ENCODE measurements around the gene SLC44A3. TPM values are rescaled to one million over a fixed set of nuclear protein-coding genes. Genes with fewer than 3 reads are reported as not detected.

The SLC44A3 gene
- total RNA-seq, 1 donor from 2014 or later: 3.3 TPM

GRCh38 chr1:94921977-94922376 lies 101.8 kb downstream of the SLC44A3 start:
- no peak for ATAC-seq (ENCODE audit: poor library complexity)

GRCh38 chr1:94922761-94923331 lies 102.7 kb downstream of the SLC44A3 start:
- no peak for DNase-seq
- ATAC-seq (ENCODE audit: poor library complexity): no peak
- intact Hi-C loops (cut with DNase I): loop anchor here (10.0 kb wide), 1 partner anchor 92 kb away; no protein-coding TSS in a partner anchor

More at GRCh38 chr1:94921977-94922376, 101.8 kb downstream of the SLC44A3 start:
- no peak for DNase-seq
- intact Hi-C loops (cut with DNase I): loop anchor here (10.0 kb wide), 1 partner anchor 93 kb away; no protein-coding TSS in a partner anchor

- DNase-seq (no peak), ATAC-seq (ENCODE audit: poor library complexity) (no peak)
- intact Hi-C loops (cut with DNase I): loop anchor here (10.0 kb wide), 1 partner anchor 90 kb away; no protein-coding TSS in a partner anchor
Observed at GRCh38 chr1:94925004-94925403, 104.8 kb downstream of the SLC44A3 start.

- DNase-seq: peak; percentile 76
- peak; percentile 50 for ATAC-seq (ENCODE audit: poor library complexity)
- intact Hi-C loops (cut with DNase I): loop anchor here (2.0 to 10.0 kb wide), 2 partner anchors 89 to 117 kb away; no protein-coding TSS in a partner anchor
Observed at GRCh38 chr1:94925561-94926125, 105.5 kb downstream of the SLC44A3 start.

GRCh38 chr1:94926126-94926914 lies 106.2 kb downstream of the SLC44A3 start:
- DNase-seq: peak; percentile 67
- ATAC-seq (ENCODE audit: poor library complexity): peak; percentile 78
- intact Hi-C loops (cut with DNase I): loop anchor here (2.0 to 10.0 kb wide), 2 partner anchors 88 to 116 kb away; no protein-coding TSS in a partner anchor

- intact Hi-C loops (cut with DNase I): loop anchor here (2.0 to 10.0 kb wide), 2 partner anchors 88 to 116 kb away; no protein-coding TSS in a partner anchor
- ATAC-seq (ENCODE audit: poor library complexity): peak; percentile 93
- peak; percentile 94 for DNase-seq
Observed at GRCh38 chr1:94926915-94927404, 106.8 kb downstream of the SLC44A3 start, which contains the start of gene CNN3. Gene CNN3, minus strand, starts transcription at chr1:94927110. Its CDS starts 216 bp downstream, at chr1:94926894.

- intact Hi-C loops (cut with DNase I): loop anchor here (2.0 to 10.0 kb wide), 2 partner anchors 87 to 115 kb away; no protein-coding TSS in a partner anchor
- no peak for ATAC-seq (ENCODE audit: poor library complexity)
- no peak for DNase-seq
Observed at GRCh38 chr1:94927405-94928175, 107.4 kb downstream of the SLC44A3 start.

- intact Hi-C loops (cut with DNase I): loop anchor here (10.0 kb wide), 1 partner anchor 86 kb away; no protein-coding TSS in a partner anchor
- ATAC-seq (ENCODE audit: poor library complexity) (no peak), DNase-seq (no peak)
Observed at GRCh38 chr1:94928293-94928939, 108.3 kb downstream of the SLC44A3 start.

GRCh38 chr1:94929351-94930217 lies 109.4 kb downstream of the SLC44A3 start:
- intact Hi-C loops (cut with DNase I): loop anchor here (10.0 kb wide), 1 partner anchor 85 kb away; no protein-coding TSS in a partner anchor
- ATAC-seq (ENCODE audit: poor library complexity): no peak
- no peak for DNase-seq

GRCh38 chr1:94931254-94931841 lies 111.2 kb downstream of the SLC44A3 start:
- DNase-seq: no peak
- no peak for ATAC-seq (ENCODE audit: poor library complexity)
- intact Hi-C loops (cut with DNase I): no loop called here

- intact Hi-C loops (cut with DNase I): no loop called here
- ATAC-seq (ENCODE audit: poor library complexity): no peak
- DNase-seq: no peak
Observed at GRCh38 chr1:94934551-94934950, 114.4 kb downstream of the SLC44A3 start.

GRCh38 chr1:94935034-94935433 lies 114.9 kb downstream of the SLC44A3 start:
- DNase-seq (no peak), ATAC-seq (ENCODE audit: poor library complexity) (no peak)
- intact Hi-C loops (cut with DNase I): no loop called here

- intact Hi-C loops (cut with DNase I): no loop called here
- ATAC-seq (ENCODE audit: poor library complexity) (no peak), DNase-seq (no peak)
Observed at GRCh38 chr1:94935476-94935875, 115.3 kb downstream of the SLC44A3 start.

GRCh38 chr1:94936861-94937620 lies 116.9 kb downstream of the SLC44A3 start:
- ATAC-seq (ENCODE audit: poor library complexity): no peak
- no peak for DNase-seq
- intact Hi-C loops (cut with DNase I): no loop called here

- ATAC-seq (ENCODE audit: poor library complexity): no peak
Observed at GRCh38 chr1:94937820-94938219, 117.7 kb downstream of the SLC44A3 start.

GRCh38 chr1:94940738-94941137 lies 120.6 kb downstream of the SLC44A3 start:
- no peak for ATAC-seq (ENCODE audit: poor library complexity)
- intact Hi-C loops (cut with DNase I): no loop called here
- no peak for DNase-seq

More at GRCh38 chr1:94937820-94938219, 117.7 kb downstream of the SLC44A3 start:
- intact Hi-C loops (cut with DNase I): no loop called here
- no peak for DNase-seq
